ENCODE data around the gene RHO.
"Not testable (repeated sequence)": the region's sequence is repeated elsewhere in the genome, so short reads cannot be mapped to it uniquely, and the experiment has no call there.

The RHO gene

GRCh38 chr3:129514110-129514509 lies 14.3 kb upstream of the RHO start:
- Histone ChIP-seq H3K9me3 (ENCODE audit: control insufficient read depth, insufficient read depth, low read depth, low read length) (no peaks in the 10 kb centered on the region), H3K36me3 (ENCODE audit: control insufficient read depth in 2 of 2, insufficient read depth in 1 of 2, low read length in 2 of 2) (peaks cover 0 to 12% of the 10 kb centered on the region in 2 experiments; a peak in 1 of 3 replicates), H3K4me3 (ENCODE audit: low read depth, low read length) (no peak overlapping the region), H3K4me1 (ENCODE audit: control insufficient read depth, insufficient read depth, low read length) (no peaks in the 10 kb centered on the region), H3K27ac (ENCODE audit: extremely low read depth, low read depth, low read length) (no peak overlapping the region)
- CTCF ChIA-PET = no interaction called here
- POLR2A ChIA-PET = no interaction called here
- TF ChIP-seq ZBTB26 (tag by site-specific recombination; optimal IDR thresholded peaks at IDR 0.05) = no peak
- no peak for TF ChIP-seq ZSCAN16 (tag by site-specific recombination; IDR thresholded peaks at IDR 0.05)
- no peak for TF ChIP-seq ZNF571 (tag by site-specific recombination; IDR thresholded peaks at IDR 0.05)
- no peak for TF ChIP-seq ZNF658 (tag by site-specific recombination; IDR thresholded peaks at IDR 0.05)

GRCh38 chr3:129514563-129514962 lies 13.9 kb upstream of the RHO start:
- no peaks in the 10 kb centered on the region for H3K9me3 ChIP-seq (ENCODE audit: control insufficient read depth, insufficient read depth, low read depth, low read length)
- no peak overlapping the region for H3K4me3 ChIP-seq (ENCODE audit: low read depth, low read length)
- ChIA-PET CTCF (no interaction called here), POLR2A (no interaction called here)
- no peak overlapping the region for H3K27ac ChIP-seq (ENCODE audit: extremely low read depth, low read depth, low read length)
- TF ChIP-seq MYNN (tag by site-specific recombination; IDR thresholded peaks at IDR 0.05; ENCODE audit: borderline replicate concordance) (no peak), ZBTB1 (tag by site-specific recombination; IDR thresholded peaks at IDR 0.05) (no peak), KLF16 (tag by site-specific recombination; IDR thresholded peaks at IDR 0.05) (no peak), PBX3 (CRISPR knock-in tag; IDR thresholded peaks at IDR 0.05) (no peak), TCF7L2 (IDR thresholded peaks at IDR 0.05; ENCODE audit: borderline replicate concordance, low read depth, low read length) (no peak), ZNF274 (IDR thresholded peaks at IDR 0.05; ENCODE audit: low read length) (no peak), ZNF274 (tag by site-specific recombination; IDR thresholded peaks at IDR 0.05; ENCODE audit: borderline replicate concordance) (no peak), ZNF114 (tag by site-specific recombination; IDR thresholded peaks at IDR 0.05) (no peak), BCL6B (tag by site-specific recombination; IDR thresholded peaks at IDR 0.05) (no peak), ZNF423 (tag by site-specific recombination; IDR thresholded peaks at IDR 0.05) (no peak), EGR2 (tag by site-specific recombination; IDR thresholded peaks at IDR 0.05; ENCODE audit: low read depth) (no peak), HOXC10 (CRISPR knock-in tag; IDR thresholded peaks at IDR 0.05) (no peak), TSHZ1 (tag by site-specific recombination; IDR thresholded peaks at IDR 0.05; ENCODE audit: borderline replicate concordance) (no peak), ZNF544 (tag by site-specific recombination; IDR thresholded peaks at IDR 0.05) (no peak), ZNF626 (tag by site-specific recombination; IDR thresholded peaks at IDR 0.05) (no peak), AEBP2 (tag by site-specific recombination; IDR thresholded peaks at IDR 0.05; ENCODE audit: borderline replicate concordance) (no peak), ZNF623 (tag by site-specific recombination; IDR thresholded peaks at IDR 0.05) (no peak)
- peaks cover 0 to 12% of the 10 kb centered on the region in 2 experiments; a peak in 1 of 3 replicates for H3K36me3 ChIP-seq (ENCODE audit: control insufficient read depth in 2 of 2, insufficient read depth in 1 of 2, low read length in 2 of 2)
- H3K4me1 ChIP-seq (ENCODE audit: control insufficient read depth, insufficient read depth, low read length) = no peaks in the 10 kb centered on the region

- POLR2A ChIA-PET; H3K4me1 ChIP-seq (ENCODE audit: control insufficient read depth, insufficient read depth, low read length); H3K9me3 ChIP-seq (ENCODE audit: control insufficient read depth, insufficient read depth, low read depth, low read length); H3K27ac ChIP-seq (ENCODE audit: extremely low read depth, low read depth, low read length); H3K4me3 ChIP-seq (ENCODE audit: low read depth, low read length); CTCF ChIA-PET: not testable (repeated sequence)
- H3K36me3 ChIP-seq (ENCODE audit: control insufficient read depth in 2 of 2, insufficient read depth in 1 of 2, low read length in 2 of 2) = peaks cover 0 to 12% of the 10 kb centered on the region in 2 experiments; a peak in 1 of 3 replicates
These were observed 13.2 kb upstream of the RHO start for GRCh38 chr3:129515108-129515820.

Data from HEK293 (cell line).